Measurements from ENCODE around the gene CFAP54. TPM values are rescaled to one million over a fixed set of nuclear protein-coding genes. Genes with fewer than 3 reads are reported as not detected.

CFAP54 gene
- total and polyA plus RNA-seq, 2 donors (not counting 3 experiments of a cell fraction or from before 2014, with no cell fraction given), result 3.6 to 26.9 TPM

DNA sequence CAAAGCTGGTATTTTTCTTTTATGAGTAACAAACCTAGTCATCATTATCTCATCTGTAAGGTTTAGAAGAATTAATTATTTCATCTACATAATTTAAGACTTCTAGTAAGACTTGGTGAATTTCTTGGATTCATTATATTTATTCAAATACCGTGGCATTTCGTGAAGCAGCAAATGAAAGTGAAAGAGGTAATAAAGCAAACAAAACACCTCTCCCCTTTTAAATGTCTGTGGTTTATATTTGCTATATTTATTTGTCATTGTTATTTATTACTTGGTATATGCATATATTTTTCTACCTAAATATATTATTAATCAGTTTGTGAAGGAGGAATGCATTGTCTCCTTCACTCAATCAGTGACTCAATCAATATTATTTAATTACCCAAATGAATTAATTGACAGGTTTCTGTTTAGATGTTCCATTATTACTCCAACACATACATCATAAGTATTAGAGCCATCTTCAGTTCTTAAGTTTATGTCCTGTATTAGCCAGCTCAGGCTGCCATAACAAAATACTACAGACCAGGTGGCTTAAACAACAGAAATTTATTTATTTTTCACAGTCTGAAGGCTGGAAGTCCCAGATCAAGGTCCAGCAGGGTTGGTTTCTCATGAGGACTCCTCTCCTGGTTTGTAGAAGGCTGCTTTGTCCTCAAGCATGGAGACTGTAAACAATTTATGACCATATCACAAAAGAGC lies 6.6 kb downstream of the CFAP54 start:
- H3K9ac ChIP-seq (replicated peaks; ENCODE audit: extremely low read depth, insufficient read depth, low read length), result no peak overlapping the region
- BruUV-seq (replicated peaks), result no TSS peak
- peaks cover 25% of the 10 kb centered on the region for H3K4me1 ChIP-seq (ENCODE audit: control insufficient read depth, extremely low read depth, insufficient read depth, low read length)
- no peaks in the 10 kb centered on the region for H3K27me3 ChIP-seq (ENCODE audit: control insufficient read depth in 2 of 2, insufficient read depth in 2 of 2, low read length in 2 of 2)
- dilution Hi-C loops (cut with MboI; ENCODE audit: extremely low pct_ligation_motif_present, low sequenced_read_pairs) (no loop called here), intact Hi-C loops (cut with micrococcal nuclease) (no loop called here)
- H3K36me3 ChIP-seq (ENCODE audit: control insufficient read depth in 2 of 2, extremely low read depth in 1 of 2, insufficient read depth in 2 of 2, low read length in 2 of 2), result no peaks in the 10 kb centered on the region
- CTCF ChIA-PET, result no interaction called here
- POLR2A ChIA-PET, result no interaction called here
- TF ChIP-seq MYC (IDR thresholded peaks at IDR 0.05; ENCODE audit: low read depth, low read length) (no peak), JUN (IDR thresholded peaks at IDR 0.05; ENCODE audit: borderline replicate concordance, insufficient read depth, insufficient read length, low read depth) (no peak), POLR2AphosphoS5 (IDR thresholded peaks at IDR 0.05; ENCODE audit: insufficient read depth, low read depth, low read length) (no peak), POLR2A (IDR thresholded peaks at IDR 0.05; ENCODE audit: low read depth, low read length) (no peak), EZH2 (IDR thresholded peaks at IDR 0.05; ENCODE audit: borderline replicate concordance, low read depth, low read length, severe bottlenecking) (no peak), GATA2 (IDR thresholded peaks at IDR 0.05; ENCODE audit: insufficient read depth, insufficient read length, low read depth, low read length) (no peak), FOS (IDR thresholded peaks at IDR 0.05; ENCODE audit: borderline replicate concordance, insufficient read depth, low read length) (no peak)
- TF ChIP-seq, protein P1, sequence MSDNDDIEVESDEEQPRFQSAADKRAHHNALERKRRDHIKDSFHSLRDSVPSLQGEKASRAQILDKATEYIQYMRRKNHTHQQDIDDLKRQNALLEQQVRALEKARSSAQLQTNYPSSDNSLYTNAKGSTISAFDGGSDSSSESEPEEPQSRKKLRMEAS (IDR thresholded peaks at IDR 0.05; ENCODE audit: insufficient read depth, insufficient read length), result no peak
- TF ChIP-seq, protein P2, sequence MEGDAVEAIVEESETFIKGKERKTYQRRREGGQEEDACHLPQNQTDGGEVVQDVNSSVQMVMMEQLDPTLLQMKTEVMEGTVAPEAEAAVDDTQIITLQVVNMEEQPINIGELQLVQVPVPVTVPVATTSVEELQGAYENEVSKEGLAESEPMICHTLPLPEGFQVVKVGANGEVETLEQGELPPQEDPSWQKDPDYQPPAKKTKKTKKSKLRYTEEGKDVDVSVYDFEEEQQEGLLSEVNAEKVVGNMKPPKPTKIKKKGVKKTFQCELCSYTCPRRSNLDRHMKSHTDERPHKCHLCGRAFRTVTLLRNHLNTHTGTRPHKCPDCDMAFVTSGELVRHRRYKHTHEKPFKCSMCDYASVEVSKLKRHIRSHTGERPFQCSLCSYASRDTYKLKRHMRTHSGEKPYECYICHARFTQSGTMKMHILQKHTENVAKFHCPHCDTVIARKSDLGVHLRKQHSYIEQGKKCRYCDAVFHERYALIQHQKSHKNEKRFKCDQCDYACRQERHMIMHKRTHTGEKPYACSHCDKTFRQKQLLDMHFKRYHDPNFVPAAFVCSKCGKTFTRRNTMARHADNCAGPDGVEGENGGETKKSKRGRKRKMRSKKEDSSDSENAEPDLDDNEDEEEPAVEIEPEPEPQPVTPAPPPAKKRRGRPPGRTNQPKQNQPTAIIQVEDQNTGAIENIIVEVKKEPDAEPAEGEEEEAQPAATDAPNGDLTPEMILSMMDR (IDR thresholded peaks at IDR 0.05; ENCODE audit: extremely low read depth in 1 of 2, insufficient read depth in 1 of 2, low read depth in 1 of 2, low read length in 2 of 2), result no peak
- no peaks in the 10 kb centered on the region for H3K9me1 ChIP-seq (replicated peaks; ENCODE audit: control insufficient read depth, extremely low read depth, insufficient read depth, low read length)
- no peaks in the 10 kb centered on the region for H3K9me3 ChIP-seq (replicated peaks; ENCODE audit: control insufficient read depth, insufficient read depth, low read length)
- no peak overlapping the region for H2AFZ ChIP-seq (ENCODE audit: low read depth, low read length)
- peaks cover 10% of the 10 kb centered on the region for H3K79me2 ChIP-seq (ENCODE audit: control insufficient read depth, insufficient read depth, low read length)
- DNase-seq (ENCODE audit: low read depth, low spot score) (no peak), FAIRE-seq (no peak)
- no peak overlapping the region for H3K4me2 ChIP-seq (ENCODE audit: insufficient read depth, low read length)
- no peak overlapping the region for H3K27ac ChIP-seq (ENCODE audit: insufficient read depth, low read depth, low read length)
- no peak overlapping the region for H3K4me3 ChIP-seq (replicated peaks in 1 of 3; ENCODE audit: insufficient read depth in 1 of 3, low read depth in 1 of 3, low read length in 3 of 3)
- no peaks in the 10 kb centered on the region for H4K20me1 ChIP-seq (replicated peaks; ENCODE audit: control insufficient read depth, extremely low read depth, insufficient read depth, low read length)

Measured in endothelial cell of umbilical vein (primary cell).